Measurements from ENCODE around the gene TBX6. TPM values are rescaled to one million over a fixed set of nuclear protein-coding genes. Genes with fewer than 3 reads are reported as not detected.
A peak's percentile ranks its signal among the peaks of the same experiment; 100 is the strongest.

Gene TBX6
- total RNA-seq, 2 experiments from 2014 or later, result 2.4 to 3.0 TPM

GRCh38 chr16:30108059-30108850 is 16.5 kb upstream of the TBX6 start:
- Mint-ChIP-seq H3K9me3 (no peaks in the 10 kb centered on the region), H3K27me3 (no peaks in the 10 kb centered on the region), H3K27ac (no peak overlapping the region), H3K4me1 (peaks cover 6% of the 10 kb centered on the region), H3K36me3 (peaks cover 32% of the 10 kb centered on the region), H3K4me3 (no peak overlapping the region)
- DNase-seq, result no peak
- POLR2A ChIA-PET, result no interaction called here
- no peak for ATAC-seq (ENCODE audit: low read depth)

- DNase-seq (no peak), ATAC-seq (ENCODE audit: low read depth) (no peak)
- Mint-ChIP-seq H3K9me3 (peaks cover 4% of the 10 kb centered on the region), H3K27me3 (no peaks in the 10 kb centered on the region), H3K27ac (peak overlapping the region; percentile 51), H3K36me3 (peaks cover 25% of the 10 kb centered on the region), H3K4me1 (no peaks in the 10 kb centered on the region), H3K4me3 (no peak overlapping the region)
- POLR2A ChIA-PET, result interaction anchor here (0.7 to 2.3 kb wide), 4 partner anchors 9 to 79 kb away, joined by 3 to 5 read pairs (median 5); partner anchors contain the start of genes ALDOA, CORO1A, GDPD3 and TBX6
These were observed 12.8 kb upstream of the TBX6 start for GRCh38 chr16:30104492-30104891.

GRCh38 chr16:30104090-30104489 is 12.4 kb upstream of the TBX6 start:
- H3K27ac Mint-ChIP-seq, result peak overlapping the region; percentile 51
- H3K4me1 Mint-ChIP-seq, result no peaks in the 10 kb centered on the region
- no peak overlapping the region for H3K4me3 Mint-ChIP-seq
- H3K36me3 Mint-ChIP-seq, result peaks cover 25% of the 10 kb centered on the region
- DNase-seq (no peak), ATAC-seq (ENCODE audit: low read depth) (no peak)
- H3K27me3 Mint-ChIP-seq, result no peaks in the 10 kb centered on the region
- POLR2A ChIA-PET, result interaction anchor here (1.4 to 2.3 kb wide), 3 partner anchors 9 to 80 kb away, joined by 3 to 5 read pairs (median 5); partner anchors contain the start of genes CORO1A, GDPD3 and TBX6
- peaks cover 6% of the 10 kb centered on the region for H3K9me3 Mint-ChIP-seq

GRCh38 chr16:30096862-30097563 is 5.3 kb upstream of the TBX6 start:
- no peaks in the 10 kb centered on the region for H3K27me3 Mint-ChIP-seq
- POLR2A ChIA-PET, result interaction anchor here (1.2 to 8.1 kb wide), 2 partner anchors 33 to 88 kb away, joined by 3 to 132 read pairs; partner anchors contain the start of gene CORO1A
- peak overlapping the region; percentile 68 for H3K4me3 Mint-ChIP-seq
- peaks cover 29% of the 10 kb centered on the region for H3K4me1 Mint-ChIP-seq
- peak overlapping the region; percentile 89 for H3K27ac Mint-ChIP-seq
- H3K9me3 Mint-ChIP-seq, result peaks cover 16% of the 10 kb centered on the region
- DNase-seq (no peak), ATAC-seq (ENCODE audit: low read depth) (no peak)
- H3K36me3 Mint-ChIP-seq, result peaks cover 30% of the 10 kb centered on the region

GRCh38 chr16:30096105-30096861 is 4.6 kb upstream of the TBX6 start, which contains the start of gene YPEL3:
Gene YPEL3 (minus strand): TSS chr16:30096213. CDS start chr16:30095482, 731 bp downstream.
- peaks cover 30% of the 10 kb centered on the region for H3K4me1 Mint-ChIP-seq
- peaks cover 30% of the 10 kb centered on the region for H3K36me3 Mint-ChIP-seq
- ATAC-seq (ENCODE audit: low read depth), result peak; percentile 55

GRCh38 chr16:30095166-30096078 is 3.7 kb upstream of the TBX6 start:
- Mint-ChIP-seq H3K36me3 (peaks cover 30% of the 10 kb centered on the region), H3K9me3 (peaks cover 14% of the 10 kb centered on the region), H3K27me3 (no peaks in the 10 kb centered on the region), H3K4me3 (peak overlapping the region; percentile 88), H3K27ac (peak overlapping the region; percentile 89), H3K4me1 (peaks cover 32% of the 10 kb centered on the region)
- POLR2A ChIA-PET, result interaction anchor here (0.6 to 10.8 kb wide), 5 partner anchors 19 to 89 kb away, joined by 4 to 132 read pairs (median 6); partner anchors contain the start of genes ALDOA and CORO1A
- DNase-seq, result peak; percentile 56
- no peak for ATAC-seq (ENCODE audit: low read depth)

More at GRCh38 chr16:30096105-30096861, 4.6 kb upstream of the TBX6 start, which contains the start of gene YPEL3:
- no peaks in the 10 kb centered on the region for H3K27me3 Mint-ChIP-seq
- peak; percentile 95 for DNase-seq
- H3K9me3 Mint-ChIP-seq, result peaks cover 15% of the 10 kb centered on the region
- peak within 1 kb of the TSS; percentile 89 for H3K27ac Mint-ChIP-seq
- POLR2A ChIA-PET, result interaction anchor here (1.2 to 10.8 kb wide), 5 partner anchors 20 to 89 kb away, joined by 3 to 132 read pairs (median 6); partner anchors contain the start of genes ALDOA and CORO1A
- H3K4me3 Mint-ChIP-seq, result peak within 1 kb of the TSS; percentile 88

- POLR2A ChIA-PET, result interaction anchor here (1.9 to 10.8 kb wide), 3 partner anchors 18 to 90 kb away, joined by 6 to 132 read pairs (median 102); partner anchors contain the start of genes ALDOA and CORO1A
- H3K27me3 Mint-ChIP-seq, result no peaks in the 10 kb centered on the region
These were observed 2.9 kb upstream of the TBX6 start for GRCh38 chr16:30094541-30095165.

GRCh38 chr16:30092373-30093010 is 768 bp upstream of the TBX6 start:
- H3K27ac Mint-ChIP-seq, result peak overlapping the region; percentile 96
- peaks cover 20% of the 10 kb centered on the region for H3K36me3 Mint-ChIP-seq
- no peaks in the 10 kb centered on the region for H3K27me3 Mint-ChIP-seq
- peak; percentile 37 for ATAC-seq (ENCODE audit: low read depth)
- H3K9me3 Mint-ChIP-seq, result peaks cover 8% of the 10 kb centered on the region
- POLR2A ChIA-PET, result interaction anchor here (0.8 to 10.8 kb wide), 15 partner anchors 11 to 566 kb away, joined by 3 to 132 read pairs (median 4); partner anchors contain the start of genes ALDOA, CD2BP2, CORO1A and MAPK3
- peak; percentile 83 for DNase-seq
- peaks cover 48% of the 10 kb centered on the region for H3K4me1 Mint-ChIP-seq
- H3K4me3 Mint-ChIP-seq, result peak overlapping the region; percentile 86

More at GRCh38 chr16:30094541-30095165, 2.9 kb upstream of the TBX6 start:
- Mint-ChIP-seq H3K27ac (peak overlapping the region; percentile 89), H3K4me3 (peak overlapping the region; percentile 88), H3K9me3 (peaks cover 14% of the 10 kb centered on the region), H3K4me1 (peaks cover 39% of the 10 kb centered on the region), H3K36me3 (peaks cover 30% of the 10 kb centered on the region)
- ATAC-seq (ENCODE audit: low read depth) (no peak), DNase-seq (no peak)

GRCh38 chr16:30090610-30091331 is 953 bp downstream of the TBX6 start:
- Mint-ChIP-seq H3K27me3 (no peaks in the 10 kb centered on the region), H3K27ac (peak overlapping the region; percentile 76), H3K4me1 (peaks cover 43% of the 10 kb centered on the region), H3K9me3 (no peaks in the 10 kb centered on the region), H3K36me3 (peaks cover 21% of the 10 kb centered on the region), H3K4me3 (peak overlapping the region; percentile 56)
- no peak for DNase-seq
- ATAC-seq (ENCODE audit: low read depth), result no peak
- POLR2A ChIA-PET, result interaction anchor here (0.5 to 10.8 kb wide), 14 partner anchors 11 to 390 kb away, joined by 3 to 132 read pairs (median 6); partner anchors contain the start of genes ALDOA, CORO1A, PPP4C and SEPTIN1

GRCh38 chr16:30088832-30089624 is 2.7 kb downstream of the TBX6 start:
- Mint-ChIP-seq H3K4me1 (peaks cover 33% of the 10 kb centered on the region), H3K27me3 (no peaks in the 10 kb centered on the region), H3K36me3 (peaks cover 16% of the 10 kb centered on the region), H3K9me3 (no peaks in the 10 kb centered on the region), H3K4me3 (no peak overlapping the region), H3K27ac (peak overlapping the region; percentile 51)
- POLR2A ChIA-PET, result interaction anchor here (1.0 to 10.8 kb wide), 6 partner anchors 12 to 96 kb away, joined by 3 to 132 read pairs (median 8); partner anchors contain the start of genes ALDOA and CORO1A
- ATAC-seq (ENCODE audit: low read depth) (no peak), DNase-seq (no peak)

Measured in activated naive CD8-positive, alpha-beta T cell treated with anti-CD3 and anti-CD28 coated beads, Interleukin-2, amount 10 ng/mL, durations not matched to agents 7 days and 5 days (primary cell).